Measurements from ENCODE around the gene PADI3. TPM values are rescaled to one million over a fixed set of nuclear protein-coding genes. Genes with fewer than 3 reads are reported as not detected.

The PADI3 gene
- total and polyA plus RNA-seq, 2 donors (not counting 1 experiment from before 2014, with no cell fraction given): not detected

GRCh38 chr1:17308593-17308992, 59.7 kb downstream of the PADI3 start:
- Histone ChIP-seq H3K27ac (ENCODE audit: insufficient read depth, low read length) (no peak overlapping the region), H4K20me1 (ENCODE audit: control insufficient read depth, extremely low read depth, insufficient read depth, low read length) (no peaks in the 10 kb centered on the region), H3K27me3 (ENCODE audit: control insufficient read depth, insufficient read depth, low read length) (no peaks in the 10 kb centered on the region), H3K4me2 (ENCODE audit: extremely low read depth, insufficient read depth, low read length) (no peak overlapping the region), H3K4me3 (replicated peaks in 1 of 4; ENCODE audit: control extremely low read depth in 1 of 4, insufficient read depth in 1 of 4, low read depth in 3 of 4, low read length in 4 of 4) (no peak overlapping the region), H3K4me1 (ENCODE audit: control insufficient read depth, extremely low read depth, insufficient read depth, low read length) (no peaks in the 10 kb centered on the region), H3K79me2 (ENCODE audit: control insufficient read depth, insufficient read depth, low read length) (no peaks in the 10 kb centered on the region), H2AFZ (ENCODE audit: low read length) (no peak overlapping the region), H3K9ac (ENCODE audit: insufficient read depth, low read length) (no peak overlapping the region), H3K36me3 (ENCODE audit: control insufficient read depth, insufficient read depth, low read length) (no peaks in the 10 kb centered on the region), H3K9me3 (ENCODE audit: control insufficient read depth, insufficient read depth, low read depth, low read length) (no peaks in the 10 kb centered on the region)
- TF ChIP-seq EZH2 (IDR thresholded peaks at IDR 0.05; ENCODE audit: low read length, missing control alignments) (no peak), CTCF (conservative IDR thresholded peaks at IDR 0.05 in 1 of 2, IDR thresholded peaks at IDR 0.05 in 1 of 2; ENCODE audit: low read depth in 1 of 2, low read length in 2 of 2) (no peak)
- no peak for DNase-seq (ENCODE audit: low read depth in 2 of 2)

GRCh38 chr1:17309426-17310067, 60.6 kb downstream of the PADI3 start:
- Histone ChIP-seq H3K9me3 (ENCODE audit: control insufficient read depth, insufficient read depth, low read depth, low read length) (no peaks in the 10 kb centered on the region), H3K27ac (ENCODE audit: insufficient read depth, low read length) (no peak overlapping the region), H3K4me2 (ENCODE audit: extremely low read depth, insufficient read depth, low read length) (no peak overlapping the region), H2AFZ (ENCODE audit: low read length) (no peak overlapping the region), H3K27me3 (ENCODE audit: control insufficient read depth, insufficient read depth, low read length) (no peaks in the 10 kb centered on the region), H3K36me3 (ENCODE audit: control insufficient read depth, insufficient read depth, low read length) (no peaks in the 10 kb centered on the region), H3K4me1 (ENCODE audit: control insufficient read depth, extremely low read depth, insufficient read depth, low read length) (no peaks in the 10 kb centered on the region), H3K4me3 (replicated peaks in 1 of 4; ENCODE audit: control extremely low read depth in 1 of 4, insufficient read depth in 1 of 4, low read depth in 3 of 4, low read length in 4 of 4) (no peak overlapping the region), H4K20me1 (ENCODE audit: control insufficient read depth, extremely low read depth, insufficient read depth, low read length) (no peaks in the 10 kb centered on the region), H3K79me2 (ENCODE audit: control insufficient read depth, insufficient read depth, low read length) (no peaks in the 10 kb centered on the region), H3K9ac (ENCODE audit: insufficient read depth, low read length) (no peak overlapping the region)
- TF ChIP-seq CTCF (conservative IDR thresholded peaks at IDR 0.05 in 1 of 2, IDR thresholded peaks at IDR 0.05 in 1 of 2; ENCODE audit: low read depth in 1 of 2, low read length in 2 of 2) (no peak), EZH2 (IDR thresholded peaks at IDR 0.05; ENCODE audit: low read length, missing control alignments) (no peak)
- no peak for DNase-seq (ENCODE audit: low read depth in 2 of 2)

- no peak overlapping the region for H2AFZ ChIP-seq (ENCODE audit: low read length)
- no peaks in the 10 kb centered on the region for H3K79me2 ChIP-seq (ENCODE audit: control insufficient read depth, insufficient read depth, low read length)
- H3K4me2 ChIP-seq (ENCODE audit: extremely low read depth, insufficient read depth, low read length): no peak overlapping the region
- no peaks in the 10 kb centered on the region for H3K4me1 ChIP-seq (ENCODE audit: control insufficient read depth, extremely low read depth, insufficient read depth, low read length)
- H4K20me1 ChIP-seq (ENCODE audit: control insufficient read depth, extremely low read depth, insufficient read depth, low read length): no peaks in the 10 kb centered on the region
- H3K9me3 ChIP-seq (ENCODE audit: control insufficient read depth, insufficient read depth, low read depth, low read length): no peaks in the 10 kb centered on the region
- H3K27ac ChIP-seq (ENCODE audit: insufficient read depth, low read length): no peak overlapping the region
- H3K4me3 ChIP-seq (replicated peaks in 1 of 4; ENCODE audit: control extremely low read depth in 1 of 4, insufficient read depth in 1 of 4, low read depth in 3 of 4, low read length in 4 of 4): no peak overlapping the region
- no peak overlapping the region for H3K9ac ChIP-seq (ENCODE audit: insufficient read depth, low read length)
- no peaks in the 10 kb centered on the region for H3K27me3 ChIP-seq (ENCODE audit: control insufficient read depth, insufficient read depth, low read length)
- no peaks in the 10 kb centered on the region for H3K36me3 ChIP-seq (ENCODE audit: control insufficient read depth, insufficient read depth, low read length)
- DNase-seq (ENCODE audit: low read depth in 2 of 2): no peak
- TF ChIP-seq EZH2 (IDR thresholded peaks at IDR 0.05; ENCODE audit: low read length, missing control alignments): no peak
- TF ChIP-seq CTCF (conservative IDR thresholded peaks at IDR 0.05 in 1 of 2, IDR thresholded peaks at IDR 0.05 in 1 of 2; ENCODE audit: low read depth in 1 of 2, low read length in 2 of 2): no peak
These were observed 61.3 kb downstream of the PADI3 start for GRCh38 chr1:17310068-17310640.
